ENCODE results near the gene LCE5A. TPM values are rescaled to one million over a fixed set of nuclear protein-coding genes. Genes with fewer than 3 reads are reported as not detected.
A peak's percentile ranks its signal among the peaks of the same experiment; 100 is the strongest.

LCE5A gene
- total RNA-seq, 1 experiment from 2014 or later: not detected

GRCh38 chr1:152501704-152502103 is 8.9 kb upstream of the LCE5A start:
- peaks cover 13% of the 10 kb centered on the region for H3K27me3 ChIP-seq (ENCODE audit: low read length)
- no peaks in the 10 kb centered on the region for H3K4me1 ChIP-seq (ENCODE audit: insufficient read depth, low read length)
- POLR2A ChIA-PET (ENCODE audit: unreplicated experiment): no interaction called here
- BruUV-seq (replicated peaks): no TSS peak
- DNase-seq (peak; percentile 17), ATAC-seq (no peak)
- H3K36me3 ChIP-seq (ENCODE audit: low read depth, low read length): no peaks in the 10 kb centered on the region
- CTCF ChIA-PET: no interaction called here
- no peaks in the 10 kb centered on the region for H3F3A ChIP-seq (ENCODE audit: low read length, unreplicated experiment)
- intact Hi-C loops (cut with micrococcal nuclease): no loop called here
- H3K9me2 ChIP-seq (replicated peaks; ENCODE audit: low read length): no peaks in the 10 kb centered on the region
- no peak overlapping the region for H3K9ac ChIP-seq (ENCODE audit: low read length)
- H4K20me1 ChIP-seq (ENCODE audit: low read length): no peaks in the 10 kb centered on the region
- no peak overlapping the region for H2AFZ ChIP-seq (ENCODE audit: low read length)
- TF ChIP-seq CTCF (conservative IDR thresholded peaks at IDR 0.05; ENCODE audit: low read depth, low read length): no peak
- TF ChIP-seq EZH2phosphoT487 (IDR thresholded peaks at IDR 0.05; ENCODE audit: borderline replicate concordance, low read length): no peak
- no peak for TF ChIP-seq EZH2 (IDR thresholded peaks at IDR 0.05; ENCODE audit: low read length, unreplicated experiment)
- no peak overlapping the region for H3K27ac ChIP-seq (ENCODE audit: low read length)
- no peak overlapping the region for H3K4me2 ChIP-seq (ENCODE audit: low read length)
- no peaks in the 10 kb centered on the region for H3K9me3 ChIP-seq (ENCODE audit: low read length)
- H3K4me3 ChIP-seq (ENCODE audit: low read length): no peak overlapping the region
- no peaks in the 10 kb centered on the region for H3K79me2 ChIP-seq (ENCODE audit: low read length)

- no peak for TF ChIP-seq CTCF (conservative IDR thresholded peaks at IDR 0.05; ENCODE audit: low read depth, low read length)
- no peak for TF ChIP-seq EZH2 (IDR thresholded peaks at IDR 0.05; ENCODE audit: low read length, unreplicated experiment)
- no peak for TF ChIP-seq EZH2phosphoT487 (IDR thresholded peaks at IDR 0.05; ENCODE audit: borderline replicate concordance, low read length)
- DNase-seq (peak; percentile 28), ATAC-seq (peak; percentile 37; the same call in 1 of the 2 replicates)
- H4K20me1 ChIP-seq (ENCODE audit: low read length): no peaks in the 10 kb centered on the region
- H2AFZ ChIP-seq (ENCODE audit: low read length): no peak overlapping the region
- no TSS peak for BruUV-seq (replicated peaks)
- H3K36me3 ChIP-seq (ENCODE audit: low read depth, low read length): no peaks in the 10 kb centered on the region
- no peaks in the 10 kb centered on the region for H3K9me3 ChIP-seq (ENCODE audit: low read length)
- no peak overlapping the region for H3K9ac ChIP-seq (ENCODE audit: low read length)
- no peaks in the 10 kb centered on the region for H3F3A ChIP-seq (ENCODE audit: low read length, unreplicated experiment)
- H3K27ac ChIP-seq (ENCODE audit: low read length): no peak overlapping the region
- peaks cover 22% of the 10 kb centered on the region for H3K27me3 ChIP-seq (ENCODE audit: low read length)
- POLR2A ChIA-PET (ENCODE audit: unreplicated experiment): no interaction called here
- no peaks in the 10 kb centered on the region for H3K9me2 ChIP-seq (replicated peaks; ENCODE audit: low read length)
- CTCF ChIA-PET: no interaction called here
- H3K4me3 ChIP-seq (ENCODE audit: low read length): no peak overlapping the region
- no peaks in the 10 kb centered on the region for H3K4me1 ChIP-seq (ENCODE audit: insufficient read depth, low read length)
- H3K4me2 ChIP-seq (ENCODE audit: low read length): no peak overlapping the region
- H3K79me2 ChIP-seq (ENCODE audit: low read length): no peaks in the 10 kb centered on the region
- intact Hi-C loops (cut with micrococcal nuclease): no loop called here
Measured at GRCh38 chr1:152502496-152503180, 8.0 kb upstream of the LCE5A start.

GRCh38 chr1:152505083-152505482 is 5.5 kb upstream of the LCE5A start:
- H3K27ac ChIP-seq (ENCODE audit: low read length): no peak overlapping the region
- no peak overlapping the region for H3K4me2 ChIP-seq (ENCODE audit: low read length)
- no peaks in the 10 kb centered on the region for H3K4me1 ChIP-seq (ENCODE audit: insufficient read depth, low read length)
- H3K36me3 ChIP-seq (ENCODE audit: low read depth, low read length): no peaks in the 10 kb centered on the region
- H3F3A ChIP-seq (ENCODE audit: low read length, unreplicated experiment): no peaks in the 10 kb centered on the region
- CTCF ChIA-PET: no interaction called here
- H3K4me3 ChIP-seq (ENCODE audit: low read length): no peak overlapping the region
- no peaks in the 10 kb centered on the region for H3K79me2 ChIP-seq (ENCODE audit: low read length)
- no peak overlapping the region for H3K9ac ChIP-seq (ENCODE audit: low read length)
- DNase-seq (no peak), ATAC-seq (no peak)
- POLR2A ChIA-PET (ENCODE audit: unreplicated experiment): no interaction called here
- TF ChIP-seq CTCF (conservative IDR thresholded peaks at IDR 0.05; ENCODE audit: low read depth, low read length) (no peak), EZH2 (IDR thresholded peaks at IDR 0.05; ENCODE audit: low read length, unreplicated experiment) (no peak), EZH2phosphoT487 (IDR thresholded peaks at IDR 0.05; ENCODE audit: borderline replicate concordance, low read length) (no peak)
- BruUV-seq (replicated peaks): no TSS peak
- peaks cover 46% of the 10 kb centered on the region for H3K27me3 ChIP-seq (ENCODE audit: low read length)
- H3K9me3 ChIP-seq (ENCODE audit: low read length): no peaks in the 10 kb centered on the region
- H4K20me1 ChIP-seq (ENCODE audit: low read length): no peaks in the 10 kb centered on the region
- H3K9me2 ChIP-seq (replicated peaks; ENCODE audit: low read length): no peaks in the 10 kb centered on the region
- intact Hi-C loops (cut with micrococcal nuclease): no loop called here
- no peak overlapping the region for H2AFZ ChIP-seq (ENCODE audit: low read length)

Measured in PC-3 (cell line).